Endothelial cell (in vitro differentiated cells): ENCODE data around the gene CC2D1A. TPM values are rescaled to one million over a fixed set of nuclear protein-coding genes. Genes with fewer than 3 reads are reported as not detected.

Source experiments
- DNase-seq: peaks from one replicate; pipeline ENCODE4 v3.0.0; 2021; ENCODE audit warnings: low spot score
- H3K27ac Mint-ChIP-seq: one replicate; pipeline ENCODE4 v1.8.0; 2021; ENCODE audit warnings: mixed read lengths, inconsistent platforms; ENCODE audit not compliant: unreplicated experiment
- H3K27me3 Mint-ChIP-seq: one replicate; pipeline ENCODE4 v1.8.0; 2021; ENCODE audit warnings: mild to moderate bottlenecking, moderate library complexity, mixed read lengths, inconsistent platforms; ENCODE audit not compliant: unreplicated experiment
- H3K36me3 Mint-ChIP-seq: one replicate; pipeline ENCODE4 v1.8.0; 2021; ENCODE audit warnings: mild to moderate bottlenecking, low read depth, mixed read lengths, inconsistent platforms; ENCODE audit not compliant: unreplicated experiment
- H3K4me1 Mint-ChIP-seq: one replicate; pipeline ENCODE4 v1.8.0; 2021; ENCODE audit warnings: mild to moderate bottlenecking, mixed read lengths, inconsistent platforms; ENCODE audit not compliant: unreplicated experiment
- H3K4me3 Mint-ChIP-seq: one replicate; pipeline ENCODE4 v1.8.0; 2021; ENCODE audit warnings: mild to moderate bottlenecking, mixed read lengths, inconsistent platforms; ENCODE audit not compliant: unreplicated experiment
- H3K9me3 Mint-ChIP-seq: one replicate; pipeline ENCODE4 v1.8.0; 2021; ENCODE audit warnings: mixed read lengths, inconsistent platforms; ENCODE audit not compliant: unreplicated experiment
- CTCF ChIP-seq: fragments of 200-600 bp; sonication (generic); IDR thresholded peaks from one replicate; pipeline ENCODE4 v1.5.0; 2021; ENCODE audit warnings: antibody characterized with exemption; ENCODE audit not compliant: unreplicated experiment
- total RNA-seq: library from RNA; stranded (reverse); fragmentation: NEBNext Ultra II Directional; extraction: Animal tissue kit (Norgen Biotek cat#: 25700); gene quantifications from one replicate; pipeline ENCODE4 v1.2.1, GENCODE V29; 2021; ENCODE audit not compliant: unreplicated experiment

CC2D1A gene
- total RNA-seq, 1 donor from 2014 or later, result 17.1 TPM

DNA sequence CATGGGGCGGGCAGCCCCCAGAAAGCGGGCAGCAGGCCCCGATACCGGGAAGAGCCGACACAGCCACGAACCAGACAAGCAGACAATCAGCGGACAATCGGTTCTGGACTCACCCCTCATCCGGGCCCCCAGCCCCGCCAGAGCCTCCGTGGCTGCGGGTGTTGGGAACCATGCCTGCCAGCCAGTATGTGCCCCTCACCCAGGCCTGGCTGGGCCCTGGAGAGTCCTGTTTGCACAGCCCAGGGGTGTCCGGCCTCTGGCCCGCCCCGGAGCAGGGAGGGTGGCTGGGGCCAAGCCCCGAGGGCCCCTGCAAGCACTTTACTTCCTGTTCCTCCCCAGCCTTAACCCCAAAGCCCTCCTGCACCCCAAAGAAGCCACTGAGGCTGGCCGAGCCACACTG, 24.4 kb downstream of the CC2D1A start:
- DNase-seq, result no peak
- TF ChIP-seq CTCF, result no peak
- peaks cover 12% of the 10 kb centered on the region for H3K27me3 Mint-ChIP-seq
- H3K4me1 Mint-ChIP-seq, result peaks cover 13% of the 10 kb centered on the region
- no peak overlapping the region for H3K27ac Mint-ChIP-seq
- H3K36me3 Mint-ChIP-seq, result peaks cover 7% of the 10 kb centered on the region
- H3K9me3 Mint-ChIP-seq, result no peaks in the 10 kb centered on the region
- H3K4me3 Mint-ChIP-seq, result no peak overlapping the region

DNA sequence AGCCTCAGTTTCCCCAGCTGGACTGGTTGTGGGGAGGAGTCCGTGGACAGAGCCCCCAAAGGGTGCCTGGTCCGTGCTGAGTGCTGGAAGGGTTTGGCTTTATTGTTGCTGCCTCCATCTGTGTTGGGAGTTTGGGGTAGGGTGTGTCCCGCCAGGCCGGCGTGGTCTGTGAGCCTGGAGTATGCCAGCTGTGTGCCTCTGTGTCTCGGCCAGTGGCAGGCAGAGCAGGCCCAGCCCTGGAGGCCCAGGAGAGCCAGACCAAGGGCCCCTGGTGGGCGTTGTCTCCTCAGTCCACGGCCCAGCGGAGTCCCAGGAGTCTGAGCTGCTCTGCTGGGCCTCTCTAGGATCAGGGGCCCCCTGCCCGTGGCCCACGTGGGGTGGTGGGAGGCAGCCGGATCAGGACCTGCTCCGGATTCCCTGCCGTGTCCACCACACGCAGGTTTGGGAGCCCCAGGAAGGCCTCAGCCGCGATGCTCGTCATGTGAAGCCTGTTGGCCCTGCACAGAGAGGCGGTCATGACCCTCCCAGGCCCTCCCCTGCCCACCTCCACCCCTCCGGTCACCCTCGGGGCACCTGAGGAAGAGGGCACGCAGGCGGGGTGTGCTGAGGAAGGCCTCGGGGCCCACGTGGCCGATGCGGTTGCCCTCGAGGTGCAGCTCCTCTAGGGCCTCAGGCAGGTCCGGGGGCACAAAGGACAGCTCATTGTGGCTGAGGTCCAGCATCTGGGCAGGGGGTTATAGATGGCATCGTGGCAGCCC, 25.6 kb downstream of the CC2D1A start:
- peaks cover 12% of the 10 kb centered on the region for H3K27me3 Mint-ChIP-seq
- H3K4me3 Mint-ChIP-seq, result no peak overlapping the region
- no peak for TF ChIP-seq CTCF

DNA sequence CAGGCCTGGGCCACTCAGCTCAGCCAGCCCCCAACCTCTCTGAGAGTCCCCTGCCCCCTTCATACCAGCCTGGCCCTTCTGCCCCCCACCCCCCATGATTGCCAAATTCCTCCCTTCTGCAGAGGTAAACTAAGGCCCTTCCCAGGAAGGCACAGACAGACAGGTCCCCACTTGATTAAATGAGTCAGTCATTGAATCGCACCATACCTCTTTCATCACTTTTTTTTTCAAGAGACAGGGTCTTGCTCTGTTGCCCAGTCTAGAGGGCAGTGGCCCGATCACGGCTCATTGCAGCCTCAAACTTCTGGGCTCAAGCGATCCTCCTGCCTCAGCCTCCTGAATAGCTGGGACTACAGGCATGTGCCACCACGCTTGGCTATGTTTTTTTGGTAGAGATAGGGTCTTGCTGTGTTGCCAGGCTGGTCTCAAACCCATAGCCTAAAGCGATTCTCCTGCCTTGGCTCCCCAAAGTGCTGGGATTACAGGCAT, 26.2 kb downstream of the CC2D1A start:
- Mint-ChIP-seq H3K9me3 (no peaks in the 10 kb centered on the region), H3K4me3 (no peak overlapping the region), H3K27ac (no peak overlapping the region), H3K4me1 (peaks cover 2% of the 10 kb centered on the region), H3K27me3 (peaks cover 12% of the 10 kb centered on the region), H3K36me3 (peaks cover 3% of the 10 kb centered on the region)
- no peak for DNase-seq
- TF ChIP-seq CTCF, result no peak

More for the DNA sequence above, 25.6 kb downstream of the CC2D1A start:
- no peak for DNase-seq
- no peak overlapping the region for H3K27ac Mint-ChIP-seq
- H3K4me1 Mint-ChIP-seq, result peaks cover 8% of the 10 kb centered on the region
- peaks cover 3% of the 10 kb centered on the region for H3K36me3 Mint-ChIP-seq
- H3K9me3 Mint-ChIP-seq, result no peaks in the 10 kb centered on the region

- no peak for TF ChIP-seq CTCF
- Mint-ChIP-seq H3K4me3 (no peak overlapping the region), H3K36me3 (peaks cover 3% of the 10 kb centered on the region), H3K4me1 (no peaks in the 10 kb centered on the region), H3K27me3 (peaks cover 12% of the 10 kb centered on the region), H3K27ac (no peak overlapping the region), H3K9me3 (no peaks in the 10 kb centered on the region)
- no peak for DNase-seq
Observed at GRCh38 chr19:13932911-13933393, 27.0 kb downstream of the CC2D1A start.

DNA sequence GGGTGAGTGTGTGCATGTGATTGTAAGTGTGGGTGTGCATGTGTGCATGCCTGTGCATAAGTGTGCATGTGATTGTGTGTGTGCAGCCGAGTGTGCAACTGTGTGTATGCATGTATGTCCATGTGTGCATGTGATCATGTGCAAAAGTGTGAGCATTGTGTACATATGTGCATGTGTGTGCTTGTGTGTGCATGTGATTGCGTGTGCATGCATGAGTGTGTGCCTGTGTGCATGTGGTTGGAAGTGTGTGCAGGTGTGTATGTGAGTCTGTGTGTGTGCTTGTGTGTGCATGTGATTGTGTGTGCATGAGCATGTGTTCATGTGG, 28.7 kb downstream of the CC2D1A start:
- Mint-ChIP-seq H3K4me1 (no peaks in the 10 kb centered on the region), H3K36me3 (no peaks in the 10 kb centered on the region), H3K9me3 (no peaks in the 10 kb centered on the region), H3K27ac (no peak overlapping the region), H3K4me3 (no peak overlapping the region), H3K27me3 (peaks cover 12% of the 10 kb centered on the region)
- no peak for TF ChIP-seq CTCF
- DNase-seq, result no peak
